GM18868 (cell line): ENCODE data around the gene ABCA5.
"Not testable (repeated sequence)": the region's sequence is repeated elsewhere in the genome, so short reads cannot be mapped to it uniquely, and the experiment has no call there.

Experiments used
- ATAC-seq: cut with Tn5 transposase; IDR thresholded peaks from one replicate; pipeline ENCODE4 v1.9.1; 2021; ENCODE audit warnings: mild to moderate bottlenecking, moderate library complexity; ENCODE audit not compliant: unreplicated experiment

The ABCA5 gene

GRCh38 chr17:69326377-69327059 lies 415 bp downstream of the ABCA5 start:
- ATAC-seq = peak; percentile 0

GRCh38 chr17:69325518-69326376 lies 1.2 kb downstream of the ABCA5 start:
- ATAC-seq = no peak

GRCh38 chr17:69323806-69324205 lies 3.1 kb downstream of the ABCA5 start:
- no peak for ATAC-seq

GRCh38 chr17:69320908-69321238 lies 6.1 kb downstream of the ABCA5 start:
- ATAC-seq = no peak

DNA sequence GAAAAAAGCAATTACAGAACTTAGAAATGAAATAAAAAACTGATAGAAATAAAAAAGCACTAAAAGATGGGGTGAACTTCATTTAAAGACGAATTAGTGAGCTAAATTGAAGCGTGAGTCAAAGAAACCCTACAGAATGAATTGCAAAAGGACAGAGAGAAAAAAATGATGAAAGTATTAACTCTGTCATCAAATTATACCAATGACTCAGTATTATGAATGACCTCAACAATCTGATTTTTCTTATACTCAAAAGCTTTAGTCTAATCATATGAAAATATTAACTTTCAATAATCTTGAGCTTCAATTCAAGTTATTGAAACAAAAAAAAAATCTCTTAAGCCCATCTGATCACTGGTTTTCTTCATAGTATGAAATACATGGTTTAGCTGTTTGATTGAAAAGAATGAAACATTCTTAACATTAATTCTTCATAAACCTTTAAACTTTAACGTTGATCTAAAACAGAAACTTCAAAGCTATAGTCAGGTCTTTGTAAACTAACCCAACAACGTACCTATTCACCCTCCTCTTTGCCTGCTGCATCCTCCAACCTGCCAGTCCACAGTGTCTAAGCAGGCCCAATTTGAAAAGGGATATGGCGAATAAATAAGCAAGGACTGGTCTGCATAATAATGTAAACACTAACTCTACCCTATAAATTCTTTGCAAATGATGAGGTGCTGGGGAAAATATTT lies 6.6 kb downstream of the ABCA5 start:
- no peak for ATAC-seq

GRCh38 chr17:69317625-69318024 lies 9.3 kb downstream of the ABCA5 start:
- ATAC-seq = no peak

- no peak for ATAC-seq
Measured at GRCh38 chr17:69314246-69315065, 12.5 kb downstream of the ABCA5 start.

DNA sequence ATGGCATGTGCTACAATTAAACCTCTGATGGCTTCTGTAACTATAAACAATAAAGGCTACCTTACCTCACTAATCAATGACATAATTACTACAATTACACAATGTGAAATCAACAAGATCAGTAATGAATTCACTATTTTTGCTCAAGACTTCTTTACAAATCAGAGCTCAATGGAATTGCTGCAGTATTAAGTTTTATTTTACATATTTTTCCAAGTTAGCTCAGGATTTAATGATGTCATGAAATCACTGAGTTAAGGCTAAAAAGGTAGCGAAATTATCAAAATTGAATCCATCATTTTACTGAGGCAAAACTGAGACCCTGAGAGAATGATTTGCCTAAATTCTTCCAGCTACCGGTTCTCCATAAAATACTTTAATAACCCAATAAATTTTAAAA lies 21.8 kb downstream of the ABCA5 start:
- ATAC-seq = no peak

- ATAC-seq = no peak
Measured at GRCh38 chr17:69302682-69303081, 24.3 kb downstream of the ABCA5 start.

DNA sequence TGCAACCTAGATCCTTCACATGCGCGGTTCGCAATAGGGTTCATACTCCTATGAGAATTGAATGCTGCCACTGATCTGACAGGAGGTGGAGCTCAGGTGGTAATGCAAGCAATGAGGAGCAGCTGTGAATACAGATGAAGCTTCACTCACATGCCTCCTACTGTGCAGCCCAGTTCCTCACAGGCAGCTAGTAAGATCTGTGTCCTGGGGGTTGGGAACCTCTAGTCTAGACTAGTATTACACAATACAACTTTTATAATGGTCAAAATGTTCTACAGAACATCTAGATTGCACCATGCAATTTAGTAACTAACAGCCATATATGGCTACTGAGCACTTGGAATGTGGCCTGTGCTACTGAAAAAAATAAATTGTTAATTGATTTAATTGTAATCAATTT lies 26.7 kb downstream of the ABCA5 start:
- ATAC-seq = no peak

GRCh38 chr17:69298120-69298722 lies 28.7 kb downstream of the ABCA5 start:
- not testable (repeated sequence) for ATAC-seq

GRCh38 chr17:69287168-69287567 lies 39.8 kb downstream of the ABCA5 start:
- ATAC-seq = no peak

- ATAC-seq = no peak
Measured at GRCh38 chr17:69286257-69286656, 40.7 kb downstream of the ABCA5 start.

GRCh38 chr17:69284646-69285045 lies 42.3 kb downstream of the ABCA5 start:
- ATAC-seq = no peak

- ATAC-seq = no peak
Measured at GRCh38 chr17:69282002-69282401, 44.9 kb downstream of the ABCA5 start.

- not testable (repeated sequence) for ATAC-seq
Measured at GRCh38 chr17:69276279-69276678, 50.7 kb downstream of the ABCA5 start.

DNA sequence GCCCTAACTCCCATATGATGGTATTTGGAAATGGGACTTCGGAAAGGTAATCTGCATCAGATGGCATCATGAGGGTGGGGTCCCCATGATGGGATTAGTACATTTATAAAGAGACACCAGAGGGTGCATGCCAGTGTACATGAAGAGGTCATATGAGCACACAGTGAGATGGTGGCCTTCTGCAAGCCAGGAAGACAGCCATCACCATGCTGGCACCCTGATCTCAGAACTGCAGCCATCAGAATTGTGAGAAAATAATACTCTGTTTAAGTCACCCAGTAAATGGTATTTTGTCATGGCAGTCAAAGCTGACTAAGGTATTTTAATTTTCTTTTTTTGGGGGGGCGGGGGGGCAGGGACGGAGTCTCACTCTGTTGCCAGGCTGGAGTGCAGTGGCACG lies 51.2 kb downstream of the ABCA5 start:
- ATAC-seq = no peak

- no peak for ATAC-seq
Measured at GRCh38 chr17:69271023-69271422, 55.9 kb downstream of the ABCA5 start.

DNA sequence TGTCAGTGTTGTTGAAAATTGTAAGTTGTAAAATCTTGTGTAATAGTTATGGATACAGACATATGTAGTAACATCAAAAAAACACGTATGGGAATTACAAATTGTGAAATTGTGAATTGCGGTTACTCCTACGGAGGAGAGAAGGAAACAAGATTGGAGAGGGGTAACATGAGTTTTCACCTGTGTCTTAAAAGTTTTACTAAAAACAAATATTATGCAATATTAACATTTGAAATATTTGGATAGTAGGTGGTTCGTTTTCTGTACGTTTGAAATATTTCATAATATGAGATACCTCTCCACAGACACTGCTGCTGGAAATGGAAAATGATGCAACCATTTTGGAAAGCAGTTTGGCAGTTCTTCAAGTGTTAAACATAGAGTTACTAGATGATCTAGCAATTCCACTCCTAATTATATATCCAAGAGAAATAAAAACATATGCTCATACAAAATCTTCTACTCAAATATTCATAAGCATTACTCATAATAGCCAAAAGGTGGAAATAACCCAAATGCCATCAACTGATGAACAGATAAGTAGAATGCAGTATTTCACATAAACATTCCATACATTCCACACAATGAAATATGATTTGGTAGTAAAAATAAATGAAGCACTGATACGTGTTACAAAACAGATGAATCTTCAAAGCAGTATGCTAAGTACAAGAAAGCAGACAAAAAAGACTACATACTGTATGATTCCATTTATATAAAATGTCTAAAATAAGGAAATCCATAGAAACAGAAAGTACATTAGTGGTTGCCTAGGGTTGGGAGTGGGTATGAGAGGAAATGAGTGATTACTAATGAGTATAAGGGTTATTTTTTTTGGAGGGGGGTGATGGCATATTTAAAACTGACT lies 57.6 kb downstream of the ABCA5 start:
- no peak for ATAC-seq
